ENCODE measurements around the gene IZUMO2.

GRCh38 chr19:50184196-50184595, 21.1 kb upstream of the IZUMO2 start:
- TF ChIP-seq CTCF (IDR thresholded peaks at IDR 0.05; ENCODE audit: borderline replicate concordance, extremely low read depth, low read length, poor library complexity, severe bottlenecking): no peak
- TF ChIP-seq EZH2 (IDR thresholded peaks at IDR 0.05; ENCODE audit: borderline replicate concordance, low read depth, low read length, severe bottlenecking): no peak

All from DND-41 (cell line).